ENCODE measurements around the gene TXNRD1. TPM values are rescaled to one million over a fixed set of nuclear protein-coding genes. Genes with fewer than 3 reads are reported as not detected.

TXNRD1 gene
- total RNA-seq, 1 donor from 2014 or later: 105 TPM

- no peak for TF ChIP-seq CTCF (IDR thresholded peaks at IDR 0.05; ENCODE audit: unreplicated experiment)
- H3K4me1 Mint-ChIP-seq (ENCODE audit: unreplicated experiment): peaks cover 19% of the 10 kb centered on the region
- no peak for DNase-seq (ENCODE audit: low spot score)
- peaks cover 28% of the 10 kb centered on the region for H3K36me3 Mint-ChIP-seq (ENCODE audit: low read depth, unreplicated experiment)
- no peak overlapping the region for H3K27ac Mint-ChIP-seq (ENCODE audit: unreplicated experiment)
- H3K27me3 Mint-ChIP-seq (ENCODE audit: unreplicated experiment): peaks cover 2% of the 10 kb centered on the region
- H3K4me3 Mint-ChIP-seq (ENCODE audit: unreplicated experiment): no peak overlapping the region
- no peaks in the 10 kb centered on the region for H3K9me3 Mint-ChIP-seq (ENCODE audit: unreplicated experiment)
These were observed 80.4 kb downstream of the TXNRD1 start for GRCh38 chr12:104295954-104296353.

GRCh38 chr12:104296718-104297117 lies 81.1 kb downstream of the TXNRD1 start:
- Mint-ChIP-seq H3K4me3 (ENCODE audit: unreplicated experiment) (peak overlapping the region; percentile 22), H3K36me3 (ENCODE audit: low read depth, unreplicated experiment) (peaks cover 30% of the 10 kb centered on the region), H3K27me3 (ENCODE audit: unreplicated experiment) (peaks cover 2% of the 10 kb centered on the region), H3K4me1 (ENCODE audit: unreplicated experiment) (peaks cover 19% of the 10 kb centered on the region), H3K9me3 (ENCODE audit: unreplicated experiment) (no peaks in the 10 kb centered on the region), H3K27ac (ENCODE audit: unreplicated experiment) (no peak overlapping the region)
- DNase-seq (ENCODE audit: low spot score): no peak
- TF ChIP-seq CTCF (IDR thresholded peaks at IDR 0.05; ENCODE audit: unreplicated experiment): no peak

- H3K36me3 Mint-ChIP-seq (ENCODE audit: low read depth, unreplicated experiment): peaks cover 30% of the 10 kb centered on the region
- H3K9me3 Mint-ChIP-seq (ENCODE audit: unreplicated experiment): no peaks in the 10 kb centered on the region
- no peak overlapping the region for H3K27ac Mint-ChIP-seq (ENCODE audit: unreplicated experiment)
- TF ChIP-seq CTCF (IDR thresholded peaks at IDR 0.05; ENCODE audit: unreplicated experiment): no peak
- H3K4me1 Mint-ChIP-seq (ENCODE audit: unreplicated experiment): peaks cover 16% of the 10 kb centered on the region
- H3K4me3 Mint-ChIP-seq (ENCODE audit: unreplicated experiment): no peak overlapping the region
- H3K27me3 Mint-ChIP-seq (ENCODE audit: unreplicated experiment): peaks cover 3% of the 10 kb centered on the region
- no peak for DNase-seq (ENCODE audit: low spot score)
These were observed 82.0 kb downstream of the TXNRD1 start for GRCh38 chr12:104297477-104298113.

DNA sequence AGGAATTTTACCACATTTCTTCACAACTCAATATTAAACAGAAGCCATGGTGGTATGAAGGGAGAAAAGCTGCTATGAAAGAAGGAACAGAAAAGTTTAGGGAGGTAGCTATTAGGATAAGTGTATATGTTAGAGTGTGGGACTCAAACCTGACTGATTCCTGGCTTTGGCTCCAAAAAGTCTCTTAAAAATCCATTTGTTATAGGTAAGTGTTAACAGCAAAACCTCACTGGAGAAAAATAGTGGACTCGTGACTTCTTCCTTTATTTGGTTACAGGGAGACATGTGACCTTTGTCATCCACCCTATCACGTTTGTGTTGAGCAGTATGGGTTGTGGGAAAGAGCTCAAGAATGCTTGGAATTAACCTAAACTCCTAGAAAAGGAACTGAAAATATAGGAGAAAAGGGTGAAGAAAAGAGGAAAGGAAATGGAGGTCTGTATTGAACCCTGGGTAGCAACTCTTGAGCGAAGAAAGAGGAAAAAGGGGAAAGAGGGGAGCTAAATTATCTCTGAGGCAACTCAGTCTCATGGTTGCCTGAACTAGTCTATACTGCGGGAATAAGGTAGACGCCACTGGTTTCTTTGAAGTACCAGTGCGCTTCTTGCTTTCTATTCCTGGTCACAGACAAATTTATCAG lies 84.4 kb downstream of the TXNRD1 start:
- Mint-ChIP-seq H3K27ac (ENCODE audit: unreplicated experiment) (no peak overlapping the region), H3K36me3 (ENCODE audit: low read depth, unreplicated experiment) (peaks cover 24% of the 10 kb centered on the region), H3K9me3 (ENCODE audit: unreplicated experiment) (no peaks in the 10 kb centered on the region), H3K27me3 (ENCODE audit: unreplicated experiment) (peaks cover 5% of the 10 kb centered on the region), H3K4me3 (ENCODE audit: unreplicated experiment) (no peak overlapping the region), H3K4me1 (ENCODE audit: unreplicated experiment) (peaks cover 30% of the 10 kb centered on the region)
- TF ChIP-seq CTCF (IDR thresholded peaks at IDR 0.05; ENCODE audit: unreplicated experiment): no peak
- no peak for DNase-seq (ENCODE audit: low spot score)

GRCh38 chr12:104303538-104304151 lies 88.1 kb downstream of the TXNRD1 start, which contains the start of gene EID3:
Gene EID3, plus strand, starts transcription at chr12:104303739. Its CDS starts 196 bp downstream, at chr12:104303935.
- no peak for TF ChIP-seq CTCF (IDR thresholded peaks at IDR 0.05; ENCODE audit: unreplicated experiment)
- Mint-ChIP-seq H3K9me3 (ENCODE audit: unreplicated experiment) (no peaks in the 10 kb centered on the region), H3K27me3 (ENCODE audit: unreplicated experiment) (peaks cover 5% of the 10 kb centered on the region), H3K36me3 (ENCODE audit: low read depth, unreplicated experiment) (peaks cover 14% of the 10 kb centered on the region), H3K4me1 (ENCODE audit: unreplicated experiment) (peaks cover 33% of the 10 kb centered on the region), H3K27ac (ENCODE audit: unreplicated experiment) (peak within 1 kb of the TSS; percentile 36), H3K4me3 (ENCODE audit: unreplicated experiment) (peak within 1 kb of the TSS; percentile 56)
- peak; percentile 84 for DNase-seq (ENCODE audit: low spot score)
